K562 (cell line): ENCODE data around the gene PARD6A. TPM values are rescaled to one million over a fixed set of nuclear protein-coding genes. Genes with fewer than 3 reads are reported as not detected.

Experiments
- BRCA1 ChIP-seq, 2 experiments: fragments of 450-650 bp in 1 of 2; sonication (generic) in 1 of 2; formaldehyde crosslinking in 1 of 2; IDR thresholded peaks; 2 replicates each; pipeline versions ENCODE4 v1.5.0 to v1.6.1; 2017 to 2020; ENCODE audit warnings: mild to moderate bottlenecking in 1 of 2, missing genetic modification reagents in 1 of 2
- GABPB1 ChIP-seq: sonication (generic); formaldehyde crosslinking; IDR thresholded peaks from 2 replicates; pipeline ENCODE4 v1.8.0; 2022; ENCODE audit warnings: mild to moderate bottlenecking, missing genetic modification reagents
- MEIS2 ChIP-seq: fragments of 450-650 bp; IDR thresholded peaks from 2 replicates; pipeline ENCODE4 v1.6.1; 2014; ENCODE audit warnings: mild to moderate bottlenecking; ENCODE audit not compliant: partially characterized antibody
- MTA3 ChIP-seq: fragments of 450-650 bp; formaldehyde crosslinking; IDR thresholded peaks from 2 replicates; pipeline ENCODE4 v1.6.1; 2017; ENCODE audit warnings: mild to moderate bottlenecking, borderline replicate concordance
- NR2C1 ChIP-seq, 2 experiments: fragments of 450-650 bp; IDR thresholded peaks; 2 replicates each; pipeline ENCODE4 v1.6.1; 2017; ENCODE audit warnings: mild to moderate bottlenecking in 2 of 2, antibody characterized with exemption in 1 of 2, inconsistent platforms in 1 of 2, missing compliant biosample characterization in 1 of 2, missing genetic modification characterization in 1 of 2
- RCOR1 ChIP-seq, 2 experiments: IDR thresholded peaks; 2 replicates each; pipeline ENCODE4 v1.6.1; 2012; ENCODE audit warnings: low read depth in 2 of 2, low read length in 2 of 2, borderline replicate concordance in 1 of 2, improper control_type of control experiment in 1 of 2
- TEAD1 ChIP-seq, 2 experiments: fragments of 450-650 bp in 1 of 2; sonication (generic) in 1 of 2; formaldehyde crosslinking; IDR thresholded peaks; 2 replicates each; pipeline versions ENCODE4 v1.4.0 to v1.8.0; 2020 to 2022; ENCODE audit warnings: mild to moderate bottlenecking in 2 of 2, missing genetic modification reagents in 1 of 2
- XRCC5 ChIP-seq: fragments of 200-400 bp; formaldehyde crosslinking; IDR thresholded peaks from 2 replicates; pipeline ENCODE4 v1.6.1; 2017; ENCODE audit warnings: low read depth, mild to moderate bottlenecking, low read length
- ZEB2 ChIP-seq: fragments of 450-650 bp; IDR thresholded peaks from 2 replicates; pipeline ENCODE4 v1.6.1; 2016
- ZNF146 ChIP-seq: IDR thresholded peaks from one replicate; pipeline ENCODE4 v1.6.1; 2018; ENCODE audit warnings: missing compliant biosample characterization; ENCODE audit not compliant: unreplicated experiment
- ZNF263 ChIP-seq: sonication (generic); formaldehyde crosslinking; IDR thresholded peaks from 2 replicates; pipeline ENCODE4 v1.8.0; 2022; ENCODE audit warnings: mild to moderate bottlenecking, missing genetic modification reagents, borderline replicate concordance
- ZNF76 ChIP-seq: fragments of 250-450 bp; sonication (Bioruptor Pico); IDR thresholded peaks from 2 replicates; pipeline ENCODE4 v1.4.0; 2020; ENCODE audit warnings: mild to moderate bottlenecking, moderate library complexity, borderline replicate concordance
- polyA plus RNA-seq, 8 experiments: library from polyadenylated mRNA; depleted of rRNA in 4 of 8; stranded (reverse) in 5 of 8; unstranded in 3 of 8; fragments of >200 nt; fragmentation: Nextera tagmentation in 2 of 8; fragmentation: Illumina TruSeq in 1 of 8; extraction: Ambion mirVana in 2 of 8; extraction: Trizol in 1 of 8; gene quantifications; 2 replicates each; pipeline versions ENCODE4 v1.2.1 to v1.2.3, GENCODE V29; 2011 to 2014; ENCODE audit warnings: inconsistent platforms in 1 of 8, missing spikeins in 1 of 8
- total RNA-seq, 7 experiments: library from RNA; depleted of rRNA in 6 of 7; stranded (reverse); fragments of >200 nt in 6 of 7; fragmentation: Illumina TruSeq in 2 of 7; extraction: Trizol in 2 of 7; gene quantifications; 2 replicates each; pipeline versions ENCODE4 v1.2.1 to v1.2.3, GENCODE V29; 2011 to 2021; ENCODE audit warnings: low replicate concordance in 1 of 7
- TF ChIP-seq, protein P1 (sequence below), 2 experiments: fragments of 450-650 bp; formaldehyde crosslinking in 1 of 2; IDR thresholded peaks; 2 replicates each; pipeline versions ENCODE4 v1.4.0 to v1.6.1; 2014 to 2020; ENCODE audit warnings: mild to moderate bottlenecking in 2 of 2, borderline replicate concordance in 1 of 2, low read depth in 1 of 2
- TF ChIP-seq, protein P2 (sequence below): fragments of 450-650 bp; IDR thresholded peaks from 2 replicates; pipeline ENCODE4 v1.6.1; 2018; ENCODE audit not compliant: partially characterized antibody

PARD6A gene
- total and polyA plus RNA-seq, 9 of the 15 experiments (the other 6 are each of a cell fraction or from before 2014, with no cell fraction given) = 0.04 to 2.0 (median 0.44) TPM

DNA sequence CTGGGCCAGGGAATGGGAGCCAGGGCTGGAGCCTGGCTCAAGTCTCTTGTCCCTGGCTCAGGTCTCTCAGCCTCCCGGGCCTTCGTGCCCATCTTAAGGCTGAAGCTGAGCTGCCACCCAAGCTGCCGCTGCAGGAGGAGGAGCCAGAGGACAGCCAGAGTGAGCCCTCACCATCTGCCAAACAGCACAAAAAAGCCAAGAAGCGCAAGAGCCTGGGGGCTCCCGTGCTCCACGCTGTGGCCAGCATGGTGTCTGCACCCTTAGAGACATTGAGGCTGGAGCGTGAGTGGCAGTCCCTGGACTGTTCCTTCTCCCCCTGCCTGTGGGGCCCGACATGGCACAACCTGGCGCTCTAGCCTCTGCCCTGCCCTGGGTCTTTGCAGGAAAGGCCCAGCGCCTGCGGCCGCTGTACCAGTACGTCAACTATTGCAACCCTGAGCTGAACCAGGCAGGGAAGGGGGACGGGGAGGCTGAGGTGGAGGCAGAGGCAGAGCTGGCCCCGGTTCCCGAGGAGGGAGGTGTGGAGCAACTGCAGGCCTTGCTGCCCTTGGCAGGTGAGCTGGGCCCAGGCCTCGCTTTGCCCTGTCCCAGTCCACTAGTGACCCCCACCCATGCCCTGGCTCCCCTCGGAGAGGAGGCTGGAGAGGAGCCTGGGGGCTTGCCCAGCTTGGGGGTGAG lies 7.2 kb downstream of the PARD6A start (continued):
- TF ChIP-seq, protein P1, sequence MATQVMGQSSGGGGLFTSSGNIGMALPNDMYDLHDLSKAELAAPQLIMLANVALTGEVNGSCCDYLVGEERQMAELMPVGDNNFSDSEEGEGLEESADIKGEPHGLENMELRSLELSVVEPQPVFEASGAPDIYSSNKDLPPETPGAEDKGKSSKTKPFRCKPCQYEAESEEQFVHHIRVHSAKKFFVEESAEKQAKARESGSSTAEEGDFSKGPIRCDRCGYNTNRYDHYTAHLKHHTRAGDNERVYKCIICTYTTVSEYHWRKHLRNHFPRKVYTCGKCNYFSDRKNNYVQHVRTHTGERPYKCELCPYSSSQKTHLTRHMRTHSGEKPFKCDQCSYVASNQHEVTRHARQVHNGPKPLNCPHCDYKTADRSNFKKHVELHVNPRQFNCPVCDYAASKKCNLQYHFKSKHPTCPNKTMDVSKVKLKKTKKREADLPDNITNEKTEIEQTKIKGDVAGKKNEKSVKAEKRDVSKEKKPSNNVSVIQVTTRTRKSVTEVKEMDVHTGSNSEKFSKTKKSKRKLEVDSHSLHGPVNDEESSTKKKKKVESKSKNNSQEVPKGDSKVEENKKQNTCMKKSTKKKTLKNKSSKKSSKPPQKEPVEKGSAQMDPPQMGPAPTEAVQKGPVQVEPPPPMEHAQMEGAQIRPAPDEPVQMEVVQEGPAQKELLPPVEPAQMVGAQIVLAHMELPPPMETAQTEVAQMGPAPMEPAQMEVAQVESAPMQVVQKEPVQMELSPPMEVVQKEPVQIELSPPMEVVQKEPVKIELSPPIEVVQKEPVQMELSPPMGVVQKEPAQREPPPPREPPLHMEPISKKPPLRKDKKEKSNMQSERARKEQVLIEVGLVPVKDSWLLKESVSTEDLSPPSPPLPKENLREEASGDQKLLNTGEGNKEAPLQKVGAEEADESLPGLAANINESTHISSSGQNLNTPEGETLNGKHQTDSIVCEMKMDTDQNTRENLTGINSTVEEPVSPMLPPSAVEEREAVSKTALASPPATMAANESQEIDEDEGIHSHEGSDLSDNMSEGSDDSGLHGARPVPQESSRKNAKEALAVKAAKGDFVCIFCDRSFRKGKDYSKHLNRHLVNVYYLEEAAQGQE (IDR thresholded peaks at IDR 0.05; ENCODE audit: borderline replicate concordance) = peak; percentile 75
- TF ChIP-seq, protein P1 (CRISPR knock-in tag; IDR thresholded peaks at IDR 0.05; ENCODE audit: low read depth) = no peak
- TF ChIP-seq GABPB1 (CRISPR knock-in tag) (peak; percentile 52; the same call in 1 of the 2 replicates), RCOR1 (IDR thresholded peaks at IDR 0.05; ENCODE audit: borderline replicate concordance in 1 of 2, low read depth in 2 of 2, low read length in 2 of 2) (peak in 1 of 2 experiments; percentile 32; a peak in 1 of 4 replicates), ZEB2 (no peak), MTA3 (peak; percentile 46; the same call in 1 of the 2 replicates), ZNF76 (CRISPR knock-in tag) (no peak), TEAD1 (CRISPR knock-in tag; IDR thresholded peaks at IDR 0.05) (peak in 1 of 2 experiments; percentile 36; a peak in 1 of 4 replicates), BRCA1 (IDR thresholded peaks at IDR 0.05) (no peak), BRCA1 (CRISPR knock-in tag; IDR thresholded peaks at IDR 0.05) (no peak), ZNF146 (CRISPR knock-in tag) (no peak), MEIS2 (peak; percentile 37), ZNF263 (CRISPR knock-in tag) (peak; percentile 62; the same call in 1 of the 2 replicates), XRCC5 (0 out of 2 replicates have a peak, but pooled peaks have one; percentile 71), NR2C1 (IDR thresholded peaks at IDR 0.05) (0 out of 2 replicates have a peak, but pooled peaks have one; percentile 19), NR2C1 (tag; IDR thresholded peaks at IDR 0.05) (no peak)
- TF ChIP-seq, protein P2, sequence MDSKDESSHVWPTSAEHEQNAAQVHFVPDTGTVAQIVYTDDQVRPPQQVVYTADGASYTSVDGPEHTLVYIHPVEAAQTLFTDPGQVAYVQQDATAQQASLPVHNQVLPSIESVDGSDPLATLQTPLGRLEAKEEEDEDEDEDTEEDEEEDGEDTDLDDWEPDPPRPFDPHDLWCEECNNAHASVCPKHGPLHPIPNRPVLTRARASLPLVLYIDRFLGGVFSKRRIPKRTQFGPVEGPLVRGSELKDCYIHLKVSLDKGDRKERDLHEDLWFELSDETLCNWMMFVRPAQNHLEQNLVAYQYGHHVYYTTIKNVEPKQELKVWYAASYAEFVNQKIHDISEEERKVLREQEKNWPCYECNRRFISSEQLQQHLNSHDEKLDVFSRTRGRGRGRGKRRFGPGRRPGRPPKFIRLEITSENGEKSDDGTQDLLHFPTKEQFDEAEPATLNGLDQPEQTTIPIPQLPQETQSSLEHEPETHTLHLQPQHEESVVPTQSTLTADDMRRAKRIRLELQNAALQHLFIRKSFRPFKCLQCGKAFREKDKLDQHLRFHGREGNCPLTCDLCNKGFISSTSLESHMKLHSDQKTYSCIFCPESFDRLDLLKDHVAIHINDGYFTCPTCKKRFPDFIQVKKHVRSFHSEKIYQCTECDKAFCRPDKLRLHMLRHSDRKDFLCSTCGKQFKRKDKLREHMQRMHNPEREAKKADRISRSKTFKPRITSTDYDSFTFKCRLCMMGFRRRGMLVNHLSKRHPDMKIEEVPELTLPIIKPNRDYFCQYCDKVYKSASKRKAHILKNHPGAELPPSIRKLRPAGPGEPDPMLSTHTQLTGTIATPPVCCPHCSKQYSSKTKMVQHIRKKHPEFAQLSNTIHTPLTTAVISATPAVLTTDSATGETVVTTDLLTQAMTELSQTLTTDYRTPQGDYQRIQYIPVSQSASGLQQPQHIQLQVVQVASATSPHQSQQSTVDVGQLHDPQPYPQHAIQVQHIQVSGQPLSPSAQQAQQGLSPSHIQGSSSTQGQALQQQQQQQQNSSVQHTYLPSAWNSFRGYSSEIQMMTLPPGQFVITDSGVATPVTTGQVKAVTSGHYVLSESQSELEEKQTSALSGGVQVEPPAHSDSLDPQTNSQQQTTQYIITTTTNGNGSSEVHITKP = peak; percentile 70
